Mesendoderm (in vitro differentiated cells): ENCODE data around the gene CYB561D2.

Experiments
- DNase-seq: peaks from one replicate; pipeline ENCODE4 v3.0.0; 2013
- H2AK5ac ChIP-seq: 2 replicates; pipeline ENCODE4 v1.6.1; 2013; ENCODE audit warnings: low read length, inconsistent platforms
- H2BK120ac ChIP-seq: 2 replicates; pipeline ENCODE4 v1.6.1; 2013; ENCODE audit warnings: low read depth, mild to moderate bottlenecking, low read length, moderate library complexity, mixed read lengths
- H2BK15ac ChIP-seq: replicated peaks from 2 replicates; pipeline ENCODE4 v1.6.1; 2013; ENCODE audit warnings: low read depth, mild to moderate bottlenecking, moderate library complexity
- H2BK5ac ChIP-seq: 2 replicates; pipeline ENCODE4 v1.6.1; 2013; ENCODE audit warnings: low read length, inconsistent platforms
- H3K18ac ChIP-seq: 2 replicates; pipeline ENCODE4 v1.6.1; 2013; ENCODE audit warnings: mild to moderate bottlenecking, low read length, mixed read lengths
- H3K23ac ChIP-seq: one replicate; pipeline ENCODE4 v1.6.1; 2013; ENCODE audit warnings: low read length
- H3K27ac ChIP-seq: 2 replicates; pipeline ENCODE4 v1.5.1; 2013; ENCODE audit warnings: low read depth, mild to moderate bottlenecking, inconsistent platforms, low read length, moderate library complexity
- H3K27me3 ChIP-seq: 2 replicates; pipeline ENCODE4 v1.6.1; 2013; ENCODE audit warnings: low read length, control low read depth, mild to moderate bottlenecking, inconsistent platforms; ENCODE audit not compliant: insufficient read depth, poor library complexity
- H3K36me3 ChIP-seq: 2 replicates; pipeline ENCODE4 v1.6.1; 2013; ENCODE audit warnings: low read length, inconsistent platforms; ENCODE audit not compliant: control insufficient read depth, insufficient read depth
- H3K4ac ChIP-seq: one replicate; pipeline ENCODE4 v1.6.1; 2013; ENCODE audit warnings: low read depth, mild to moderate bottlenecking, low read length, moderate library complexity
- H3K4me1 ChIP-seq: 2 replicates; pipeline ENCODE4 v1.6.1; 2013; ENCODE audit warnings: low read depth, low read length, inconsistent platforms; ENCODE audit not compliant: control insufficient read depth
- H3K4me2 ChIP-seq: 2 replicates; pipeline ENCODE4 v1.6.1; 2013; ENCODE audit warnings: low read length
- H3K4me3 ChIP-seq: 2 replicates; pipeline ENCODE4 v1.5.1; 2013; ENCODE audit warnings: mild to moderate bottlenecking, low read length
- H3K56ac ChIP-seq: one replicate; pipeline ENCODE4 v1.6.1; 2013; ENCODE audit warnings: low read length
- H3K79me1 ChIP-seq: 2 replicates; pipeline ENCODE4 v1.6.1; 2013; ENCODE audit warnings: low read length, inconsistent platforms
- H3K79me2 ChIP-seq: 2 replicates; pipeline ENCODE4 v1.6.1; 2013; ENCODE audit warnings: mild to moderate bottlenecking, low read length; ENCODE audit not compliant: control insufficient read depth, insufficient read depth
- H3K9ac ChIP-seq: 2 replicates; pipeline ENCODE4 v1.6.1; 2013; ENCODE audit warnings: low read length, inconsistent platforms
- H4K5ac ChIP-seq: one replicate; pipeline ENCODE4 v1.6.1; 2013; ENCODE audit warnings: low read length
- H4K8ac ChIP-seq: one replicate; pipeline ENCODE4 v1.6.1; 2013; ENCODE audit warnings: low read depth, mild to moderate bottlenecking, control low read depth, low read length, moderate library complexity
- WGBS: extraction: QIAGEN DNeasy Blood & Tissue Kit; methylation state at CpG from one replicate; pipeline ENCODE4 v1.1.7; 2013; ENCODE audit warnings: low lambda C conversion rate, missing lambda C conversion rate; ENCODE audit not compliant: insufficient coverage; ENCODE audit errors: extremely low coverage; 5-methylcytosine and 5-hydroxymethylcytosine counted together

Gene CYB561D2

GRCh38 chr3:50341996-50342650 is 8.5 kb upstream of the CYB561D2 start:
- Histone ChIP-seq H3K56ac (no peak overlapping the region), H3K23ac (no peak overlapping the region), H2BK5ac (no peak overlapping the region), H3K27me3 (peaks cover 10% of the 10 kb centered on the region), H3K4me1 (no peaks in the 10 kb centered on the region), H3K4me3 (no peak overlapping the region), H3K79me2 (no peaks in the 10 kb centered on the region), H4K8ac (no peak overlapping the region), H3K4ac (no peak overlapping the region), H2BK15ac (no peak overlapping the region), H2BK120ac (no peak overlapping the region), H3K4me2 (no peak overlapping the region), H2AK5ac (no peak overlapping the region), H3K36me3 (no peaks in the 10 kb centered on the region), H4K5ac (no peak overlapping the region), H3K18ac (no peak overlapping the region), H3K9ac (no peak overlapping the region), H3K79me1 (no peaks in the 10 kb centered on the region), H3K27ac (no peak overlapping the region)
- no peak for DNase-seq
- no CpG with 5 or more reads among the region's 13 CpGs for WGBS

GRCh38 chr3:50342813-50343633 is 7.6 kb upstream of the CYB561D2 start:
- no peak overlapping the region for H2AK5ac ChIP-seq
- no peaks in the 10 kb centered on the region for H3K79me1 ChIP-seq
- no peak overlapping the region for H4K8ac ChIP-seq
- H3K4ac ChIP-seq: no peak overlapping the region
- H3K79me2 ChIP-seq: no peaks in the 10 kb centered on the region
- no CpG with 5 or more reads among the region's 13 CpGs for WGBS
- H3K56ac ChIP-seq: no peak overlapping the region
- no peak overlapping the region for H2BK5ac ChIP-seq
- no peak overlapping the region for H3K27ac ChIP-seq
- H3K36me3 ChIP-seq: no peaks in the 10 kb centered on the region
- DNase-seq: peak; percentile 73
- H3K4me3 ChIP-seq: no peak overlapping the region
- H3K23ac ChIP-seq: no peak overlapping the region
- no peaks in the 10 kb centered on the region for H3K4me1 ChIP-seq
- H3K4me2 ChIP-seq: no peak overlapping the region
- H4K5ac ChIP-seq: no peak overlapping the region
- H3K18ac ChIP-seq: no peak overlapping the region
- peaks cover 10% of the 10 kb centered on the region for H3K27me3 ChIP-seq
- H3K9ac ChIP-seq: no peak overlapping the region
- H2BK15ac ChIP-seq: no peak overlapping the region
- H2BK120ac ChIP-seq: no peak overlapping the region

GRCh38 chr3:50345008-50345407 is 5.7 kb upstream of the CYB561D2 start:
- H4K5ac ChIP-seq: no peak overlapping the region
- no peak overlapping the region for H4K8ac ChIP-seq
- H3K27ac ChIP-seq: no peak overlapping the region
- no peak overlapping the region for H2BK120ac ChIP-seq
- H3K18ac ChIP-seq: no peak overlapping the region
- peaks cover 1% of the 10 kb centered on the region for H3K4me1 ChIP-seq
- H3K27me3 ChIP-seq: peaks cover 5% of the 10 kb centered on the region
- no peak overlapping the region for H3K4me3 ChIP-seq
- H3K56ac ChIP-seq: no peak overlapping the region
- no peaks in the 10 kb centered on the region for H3K79me2 ChIP-seq
- no peak overlapping the region for H3K23ac ChIP-seq
- WGBS: no CpG with 5 or more reads among the region's 8 CpGs
- no peaks in the 10 kb centered on the region for H3K36me3 ChIP-seq
- H3K79me1 ChIP-seq: no peaks in the 10 kb centered on the region
- no peak overlapping the region for H3K4me2 ChIP-seq
- DNase-seq: no peak
- no peak overlapping the region for H3K4ac ChIP-seq
- H3K9ac ChIP-seq: peak overlapping the region; percentile 43
- no peak overlapping the region for H2BK5ac ChIP-seq
- H2BK15ac ChIP-seq: no peak overlapping the region
- no peak overlapping the region for H2AK5ac ChIP-seq

GRCh38 chr3:50345586-50346234 is 5.0 kb upstream of the CYB561D2 start, which contains the start of gene ZMYND10:
TSS of gene ZMYND10 (minus strand) at chr3:50345732. CDS start at chr3:50345579, 153 bp downstream.
- no peak within 1 kb of the TSS for H3K23ac ChIP-seq
- no peak within 1 kb of the TSS for H2AK5ac ChIP-seq
- no peak within 1 kb of the TSS for H4K5ac ChIP-seq
- no peaks in the 10 kb centered on the region for H3K36me3 ChIP-seq
- WGBS: no CpG with 5 or more reads among the region's 45 CpGs
- H3K9ac ChIP-seq: peak within 1 kb of the TSS; percentile 58
- no peak within 1 kb of the TSS for H3K4ac ChIP-seq
- H3K79me2 ChIP-seq: no peaks in the 10 kb centered on the region
- peak within 1 kb of the TSS; percentile 79 for H3K4me2 ChIP-seq
- no peak within 1 kb of the TSS for H2BK15ac ChIP-seq
- H3K79me1 ChIP-seq: no peaks in the 10 kb centered on the region
- H3K27me3 ChIP-seq: no peaks in the 10 kb centered on the region
- H3K4me1 ChIP-seq: peaks cover 5% of the 10 kb centered on the region
- H3K4me3 ChIP-seq: no peak within 1 kb of the TSS
- peak within 1 kb of the TSS; percentile 75 for H3K56ac ChIP-seq
- H3K27ac ChIP-seq: no peak within 1 kb of the TSS
- H2BK5ac ChIP-seq: no peak within 1 kb of the TSS
- no peak within 1 kb of the TSS for H4K8ac ChIP-seq
- no peak within 1 kb of the TSS for H3K18ac ChIP-seq
- DNase-seq: peak; percentile 78
- H2BK120ac ChIP-seq: no peak within 1 kb of the TSS

- Histone ChIP-seq H3K23ac (no peak overlapping the region), H3K4me3 (no peak overlapping the region), H3K27ac (no peak overlapping the region), H3K9ac (no peak overlapping the region), H3K27me3 (no peaks in the 10 kb centered on the region), H3K4me2 (no peak overlapping the region), H3K4me1 (peaks cover 8% of the 10 kb centered on the region), H2BK5ac (no peak overlapping the region), H3K18ac (no peak overlapping the region), H3K79me2 (no peaks in the 10 kb centered on the region), H3K4ac (no peak overlapping the region), H3K79me1 (no peaks in the 10 kb centered on the region), H3K36me3 (no peaks in the 10 kb centered on the region), H4K8ac (no peak overlapping the region), H3K56ac (no peak overlapping the region), H4K5ac (no peak overlapping the region), H2BK120ac (no peak overlapping the region), H2AK5ac (no peak overlapping the region), H2BK15ac (no peak overlapping the region)
- WGBS: no CpG with 5 or more reads among the region's 14 CpGs
- DNase-seq: peak; percentile 71
These were observed 3.4 kb upstream of the CYB561D2 start for GRCh38 chr3:50347187-50347813.
